ENCODE data around the gene MBP.

MBP gene

GRCh38 chr18:77164026-77164425 lies 31.4 kb upstream of the MBP start:
- no peak overlapping the region for H3K4me3 ChIP-seq (ENCODE audit: low read length)
- H3K4me1 ChIP-seq (ENCODE audit: control insufficient read depth, insufficient read depth, low read length): no peaks in the 10 kb centered on the region
- no peak overlapping the region for H3K9ac ChIP-seq (ENCODE audit: low read length)
- peaks cover 9% of the 10 kb centered on the region for H3K27me3 ChIP-seq (ENCODE audit: control insufficient read depth, insufficient read depth, low read length)
- H3K9me3 ChIP-seq (ENCODE audit: control insufficient read depth, low read length): no peaks in the 10 kb centered on the region
- no peaks in the 10 kb centered on the region for H3K36me3 ChIP-seq (ENCODE audit: control insufficient read depth, insufficient read depth, low read length)

- no peaks in the 10 kb centered on the region for H3K9me3 ChIP-seq (ENCODE audit: control insufficient read depth, low read length)
- no peak overlapping the region for H3K9ac ChIP-seq (ENCODE audit: low read length)
- peaks cover 9% of the 10 kb centered on the region for H3K27me3 ChIP-seq (ENCODE audit: control insufficient read depth, insufficient read depth, low read length)
- no peaks in the 10 kb centered on the region for H3K36me3 ChIP-seq (ENCODE audit: control insufficient read depth, insufficient read depth, low read length)
- no peaks in the 10 kb centered on the region for H3K4me1 ChIP-seq (ENCODE audit: control insufficient read depth, insufficient read depth, low read length)
- H3K4me3 ChIP-seq (ENCODE audit: low read length): no peak overlapping the region
Measured at GRCh38 chr18:77162580-77162979, 30.0 kb upstream of the MBP start.

GRCh38 chr18:77161961-77162360 lies 29.4 kb upstream of the MBP start:
- Histone ChIP-seq H3K27me3 (ENCODE audit: control insufficient read depth, insufficient read depth, low read length) (peaks cover 9% of the 10 kb centered on the region), H3K9ac (ENCODE audit: low read length) (no peak overlapping the region), H3K4me1 (ENCODE audit: control insufficient read depth, insufficient read depth, low read length) (no peaks in the 10 kb centered on the region)

DNA sequence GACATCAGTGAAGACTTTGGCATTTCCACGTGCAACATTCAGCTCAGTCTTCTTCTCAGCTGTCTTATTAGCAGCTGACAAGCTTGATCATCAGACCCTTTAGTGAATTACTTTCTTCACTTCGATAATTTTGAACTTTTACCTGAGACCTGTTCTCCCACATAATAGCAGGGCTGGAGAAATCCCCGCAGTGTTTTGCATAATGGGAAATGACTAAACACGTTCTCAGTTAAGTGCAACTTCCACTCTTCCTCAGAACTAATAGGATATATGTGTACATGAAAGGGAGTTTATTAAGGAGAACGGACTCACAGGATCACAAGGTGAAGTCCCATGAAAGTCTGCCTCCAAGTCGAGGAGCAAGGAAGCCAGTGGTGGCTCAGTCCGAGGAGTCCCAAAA lies 28.8 kb upstream of the MBP start:
- H3K9ac ChIP-seq (ENCODE audit: low read length): no peak overlapping the region
- H3K4me1 ChIP-seq (ENCODE audit: control insufficient read depth, insufficient read depth, low read length): no peaks in the 10 kb centered on the region
- no peak overlapping the region for H3K4me3 ChIP-seq (ENCODE audit: low read length)
- peaks cover 9% of the 10 kb centered on the region for H3K27me3 ChIP-seq (ENCODE audit: control insufficient read depth, insufficient read depth, low read length)
- no peaks in the 10 kb centered on the region for H3K36me3 ChIP-seq (ENCODE audit: control insufficient read depth, insufficient read depth, low read length)
- no peaks in the 10 kb centered on the region for H3K9me3 ChIP-seq (ENCODE audit: control insufficient read depth, low read length)

More at GRCh38 chr18:77161961-77162360, 29.4 kb upstream of the MBP start:
- no peaks in the 10 kb centered on the region for H3K9me3 ChIP-seq (ENCODE audit: control insufficient read depth, low read length)
- H3K4me3 ChIP-seq (ENCODE audit: low read length): no peak overlapping the region
- H3K36me3 ChIP-seq (ENCODE audit: control insufficient read depth, insufficient read depth, low read length): no peaks in the 10 kb centered on the region

DNA sequence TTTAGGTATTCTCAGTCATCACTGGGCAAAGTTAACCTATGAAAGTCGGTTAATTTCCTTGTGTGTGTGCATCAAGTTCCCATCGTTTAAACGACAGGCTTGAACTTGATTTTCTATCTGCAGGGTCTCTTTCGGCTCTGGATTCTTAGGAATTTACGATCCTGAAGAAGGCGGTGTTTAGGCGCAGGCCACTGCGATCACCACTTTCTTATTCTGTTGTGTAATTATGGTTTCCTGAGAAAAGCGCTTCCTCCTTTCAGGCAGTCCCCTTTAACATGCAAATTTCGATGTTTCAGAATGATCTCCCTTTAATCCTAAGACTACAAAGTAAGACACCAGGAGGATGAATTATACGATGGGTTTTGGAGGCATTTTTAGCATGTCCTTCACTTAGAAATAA lies 27.9 kb upstream of the MBP start:
- no peak overlapping the region for H3K4me3 ChIP-seq (ENCODE audit: low read length)
- peaks cover 8% of the 10 kb centered on the region for H3K27me3 ChIP-seq (ENCODE audit: control insufficient read depth, insufficient read depth, low read length)
- H3K9ac ChIP-seq (ENCODE audit: low read length): no peak overlapping the region
- no peaks in the 10 kb centered on the region for H3K4me1 ChIP-seq (ENCODE audit: control insufficient read depth, insufficient read depth, low read length)
- H3K36me3 ChIP-seq (ENCODE audit: control insufficient read depth, insufficient read depth, low read length): no peaks in the 10 kb centered on the region
- no peaks in the 10 kb centered on the region for H3K9me3 ChIP-seq (ENCODE audit: control insufficient read depth, low read length)

- Histone ChIP-seq H3K9me3 (ENCODE audit: control insufficient read depth, low read length) (no peaks in the 10 kb centered on the region), H3K4me3 (ENCODE audit: low read length) (no peak overlapping the region), H3K4me1 (ENCODE audit: control insufficient read depth, insufficient read depth, low read length) (no peaks in the 10 kb centered on the region), H3K27me3 (ENCODE audit: control insufficient read depth, insufficient read depth, low read length) (no peaks in the 10 kb centered on the region), H3K36me3 (ENCODE audit: control insufficient read depth, insufficient read depth, low read length) (no peaks in the 10 kb centered on the region), H3K9ac (ENCODE audit: low read length) (no peak overlapping the region)
Measured at GRCh38 chr18:77157312-77157711, 24.7 kb upstream of the MBP start.

DNA sequence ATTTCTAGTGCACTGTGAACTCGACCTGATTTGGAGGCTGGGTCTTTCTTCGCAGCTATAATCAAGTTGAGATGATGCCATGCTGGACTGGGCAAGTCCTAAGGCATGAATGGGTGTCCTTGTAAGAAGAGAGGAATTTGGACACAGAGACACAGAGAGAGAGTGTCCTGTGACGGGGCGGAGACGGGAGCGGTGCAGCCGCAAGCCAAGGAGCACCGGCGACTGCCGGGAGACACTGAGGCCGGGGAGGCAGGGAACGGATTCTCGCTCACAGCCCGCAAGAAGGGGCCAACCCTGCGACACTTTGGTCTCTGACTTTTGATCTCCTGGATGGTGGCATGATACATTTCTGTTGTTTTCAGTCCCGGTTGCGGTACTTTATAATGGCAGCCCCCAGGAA lies 22.4 kb upstream of the MBP start:
- H3K4me3 ChIP-seq (ENCODE audit: low read length): no peak overlapping the region
- no peaks in the 10 kb centered on the region for H3K4me1 ChIP-seq (ENCODE audit: control insufficient read depth, insufficient read depth, low read length)
- H3K36me3 ChIP-seq (ENCODE audit: control insufficient read depth, insufficient read depth, low read length): no peaks in the 10 kb centered on the region
- H3K27me3 ChIP-seq (ENCODE audit: control insufficient read depth, insufficient read depth, low read length): no peaks in the 10 kb centered on the region
- no peaks in the 10 kb centered on the region for H3K9me3 ChIP-seq (ENCODE audit: control insufficient read depth, low read length)
- no peak overlapping the region for H3K9ac ChIP-seq (ENCODE audit: low read length)

DNA sequence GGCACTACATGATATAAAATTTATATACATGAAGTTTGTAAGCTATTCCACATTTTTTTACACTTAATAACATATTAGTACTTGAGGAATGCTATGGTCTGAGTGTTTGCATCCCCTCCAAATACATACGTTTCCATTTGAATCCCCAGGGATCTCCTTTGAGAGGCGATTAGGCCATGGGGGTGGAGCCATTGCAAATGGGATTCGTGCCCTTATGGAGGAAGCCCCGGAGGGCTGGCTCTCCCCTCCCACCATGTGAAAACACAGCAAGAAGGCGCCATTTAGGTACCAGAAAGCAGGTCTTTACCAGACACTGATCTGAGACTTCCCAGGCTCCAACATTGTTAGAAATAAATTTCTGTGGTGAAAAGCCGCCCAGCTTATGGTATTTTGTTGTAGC lies 20.8 kb upstream of the MBP start:
- no peaks in the 10 kb centered on the region for H3K4me1 ChIP-seq (ENCODE audit: control insufficient read depth, insufficient read depth, low read length)
- no peaks in the 10 kb centered on the region for H3K27me3 ChIP-seq (ENCODE audit: control insufficient read depth, insufficient read depth, low read length)
- H3K4me3 ChIP-seq (ENCODE audit: low read length): no peak overlapping the region
- no peaks in the 10 kb centered on the region for H3K9me3 ChIP-seq (ENCODE audit: control insufficient read depth, low read length)
- no peak overlapping the region for H3K9ac ChIP-seq (ENCODE audit: low read length)
- no peaks in the 10 kb centered on the region for H3K36me3 ChIP-seq (ENCODE audit: control insufficient read depth, insufficient read depth, low read length)

GRCh38 chr18:77151772-77152520 lies 19.4 kb upstream of the MBP start:
- Histone ChIP-seq H3K9ac (ENCODE audit: low read length) (no peak overlapping the region), H3K9me3 (ENCODE audit: control insufficient read depth, low read length) (no peaks in the 10 kb centered on the region), H3K27me3 (ENCODE audit: control insufficient read depth, insufficient read depth, low read length) (no peaks in the 10 kb centered on the region), H3K4me1 (ENCODE audit: control insufficient read depth, insufficient read depth, low read length) (no peaks in the 10 kb centered on the region), H3K4me3 (ENCODE audit: low read length) (no peak overlapping the region), H3K36me3 (ENCODE audit: control insufficient read depth, insufficient read depth, low read length) (no peaks in the 10 kb centered on the region)

GRCh38 chr18:77151033-77151771 lies 18.6 kb upstream of the MBP start:
- Histone ChIP-seq H3K27me3 (ENCODE audit: control insufficient read depth, insufficient read depth, low read length) (no peaks in the 10 kb centered on the region), H3K4me1 (ENCODE audit: control insufficient read depth, insufficient read depth, low read length) (no peaks in the 10 kb centered on the region), H3K4me3 (ENCODE audit: low read length) (no peak overlapping the region), H3K36me3 (ENCODE audit: control insufficient read depth, insufficient read depth, low read length) (no peaks in the 10 kb centered on the region), H3K9me3 (ENCODE audit: control insufficient read depth, low read length) (no peaks in the 10 kb centered on the region), H3K9ac (ENCODE audit: low read length) (no peak overlapping the region)

DNA sequence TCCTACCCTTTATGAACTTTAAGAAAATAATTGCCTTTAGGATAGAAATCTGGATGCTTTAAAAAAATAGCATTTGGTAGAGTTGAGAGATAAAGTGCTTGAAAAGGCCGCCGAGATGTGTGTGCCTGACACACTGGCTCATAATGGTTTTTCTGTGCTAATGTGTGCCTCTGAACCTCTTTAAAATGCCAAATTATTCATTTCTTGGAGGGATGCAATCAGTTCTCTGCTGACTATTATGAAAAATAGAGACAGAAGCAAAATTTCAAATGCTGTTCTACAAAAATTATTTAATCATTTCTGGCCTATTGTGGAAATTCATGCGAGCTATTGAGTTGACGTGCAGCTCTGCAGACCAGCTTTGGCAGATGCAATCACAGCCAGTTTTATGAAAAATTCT lies 18.0 kb upstream of the MBP start:
- H3K36me3 ChIP-seq (ENCODE audit: control insufficient read depth, insufficient read depth, low read length): no peaks in the 10 kb centered on the region
- H3K4me3 ChIP-seq (ENCODE audit: low read length): no peak overlapping the region
- no peaks in the 10 kb centered on the region for H3K9me3 ChIP-seq (ENCODE audit: control insufficient read depth, low read length)
- H3K4me1 ChIP-seq (ENCODE audit: control insufficient read depth, insufficient read depth, low read length): no peaks in the 10 kb centered on the region
- H3K9ac ChIP-seq (ENCODE audit: low read length): no peak overlapping the region
- no peaks in the 10 kb centered on the region for H3K27me3 ChIP-seq (ENCODE audit: control insufficient read depth, insufficient read depth, low read length)

DNA sequence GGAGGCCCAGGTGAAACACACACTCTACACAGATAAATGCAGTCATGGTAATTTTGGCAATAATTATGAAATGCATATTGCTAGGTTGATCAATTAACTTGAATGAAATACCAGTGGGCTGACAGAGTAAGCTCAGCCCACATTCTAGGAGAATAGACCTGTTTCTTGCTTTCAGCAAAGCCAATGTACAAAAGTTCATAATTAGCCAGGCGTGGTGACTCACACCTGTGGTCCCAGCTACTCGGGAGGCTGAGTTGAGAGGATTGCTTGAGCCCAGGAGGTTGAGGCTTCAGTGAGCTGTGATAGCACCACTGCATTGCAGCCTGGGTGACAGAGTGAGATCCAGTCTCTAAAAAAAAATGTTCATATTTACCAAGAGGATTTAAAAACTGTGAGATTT lies 15.7 kb upstream of the MBP start:
- H3K9ac ChIP-seq (ENCODE audit: low read length): no peak overlapping the region
- no peak overlapping the region for H3K4me3 ChIP-seq (ENCODE audit: low read length)
- no peaks in the 10 kb centered on the region for H3K4me1 ChIP-seq (ENCODE audit: control insufficient read depth, insufficient read depth, low read length)
- H3K36me3 ChIP-seq (ENCODE audit: control insufficient read depth, insufficient read depth, low read length): no peaks in the 10 kb centered on the region
- H3K27me3 ChIP-seq (ENCODE audit: control insufficient read depth, insufficient read depth, low read length): no peaks in the 10 kb centered on the region
- H3K9me3 ChIP-seq (ENCODE audit: control insufficient read depth, low read length): no peaks in the 10 kb centered on the region

All from mucosa of stomach (tissue), 1 donor.